Stimulated activated CD4-positive, alpha-beta T cell treated with anti-CD3 and anti-CD28 coated beads, Interleukin-15, amount 100 ng/mL, for 24 hours (primary cell): ENCODE measurements around the gene SYN1.

ENCODE experiments used
- DNase-seq: peaks from one replicate; pipeline ENCODE4 v3.0.0-alpha.2; 2020

Gene SYN1

GRCh38 chrX:47571215-47571614 is 48.4 kb downstream of the SYN1 start:
- no peak for DNase-seq

DNA sequence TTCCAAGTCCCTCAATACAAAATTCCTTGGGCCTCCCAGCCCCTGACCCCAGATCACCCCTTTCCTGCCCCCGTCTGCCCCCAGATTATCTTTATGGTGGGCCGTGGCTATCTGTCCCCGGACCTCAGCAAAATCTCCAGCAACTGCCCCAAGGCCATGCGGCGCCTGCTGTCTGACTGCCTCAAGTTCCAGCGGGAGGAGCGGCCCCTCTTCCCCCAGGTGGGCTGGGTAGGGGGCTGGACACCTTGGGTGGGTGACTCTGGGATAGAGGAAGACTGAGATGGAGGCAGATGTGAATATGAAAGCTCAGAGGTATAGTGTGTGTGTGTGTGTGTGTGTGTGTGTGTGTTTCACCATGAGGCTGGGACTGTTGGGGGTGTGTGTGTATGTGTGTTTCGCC is 48.9 kb downstream of the SYN1 start:
- no peak for DNase-seq

DNA sequence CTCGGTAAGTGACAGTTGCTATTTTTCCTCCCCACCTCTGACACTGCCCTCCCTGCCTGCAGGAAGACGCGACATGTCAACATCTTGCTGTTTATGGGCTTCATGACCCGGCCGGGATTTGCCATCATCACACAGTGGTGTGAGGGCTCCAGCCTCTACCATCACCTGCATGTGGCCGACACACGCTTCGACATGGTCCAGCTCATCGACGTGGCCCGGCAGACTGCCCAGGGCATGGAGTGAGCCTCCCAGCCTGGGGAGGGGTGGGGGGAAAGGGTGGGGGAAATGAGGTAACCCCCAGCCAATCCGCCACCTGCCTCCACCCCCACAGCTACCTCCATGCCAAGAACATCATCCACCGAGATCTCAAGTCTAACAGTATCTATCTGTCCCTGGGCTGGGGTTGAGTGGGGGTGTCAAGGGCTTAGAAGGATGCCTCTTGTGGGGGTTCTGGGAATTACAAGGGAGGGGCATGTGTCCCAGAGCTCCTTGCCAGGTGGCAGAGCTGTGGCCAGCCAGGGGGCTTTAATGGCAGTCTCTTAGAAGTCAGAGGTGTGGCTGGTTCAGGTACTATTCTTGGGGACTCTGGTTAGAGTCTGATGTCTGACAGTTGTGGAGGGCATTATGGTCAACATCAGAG is 50.9 kb downstream of the SYN1 start:
- peak; percentile 57 for DNase-seq

- DNase-seq, result no peak
Observed at GRCh38 chrX:47566841-47567240, 52.8 kb downstream of the SYN1 start.

DNA sequence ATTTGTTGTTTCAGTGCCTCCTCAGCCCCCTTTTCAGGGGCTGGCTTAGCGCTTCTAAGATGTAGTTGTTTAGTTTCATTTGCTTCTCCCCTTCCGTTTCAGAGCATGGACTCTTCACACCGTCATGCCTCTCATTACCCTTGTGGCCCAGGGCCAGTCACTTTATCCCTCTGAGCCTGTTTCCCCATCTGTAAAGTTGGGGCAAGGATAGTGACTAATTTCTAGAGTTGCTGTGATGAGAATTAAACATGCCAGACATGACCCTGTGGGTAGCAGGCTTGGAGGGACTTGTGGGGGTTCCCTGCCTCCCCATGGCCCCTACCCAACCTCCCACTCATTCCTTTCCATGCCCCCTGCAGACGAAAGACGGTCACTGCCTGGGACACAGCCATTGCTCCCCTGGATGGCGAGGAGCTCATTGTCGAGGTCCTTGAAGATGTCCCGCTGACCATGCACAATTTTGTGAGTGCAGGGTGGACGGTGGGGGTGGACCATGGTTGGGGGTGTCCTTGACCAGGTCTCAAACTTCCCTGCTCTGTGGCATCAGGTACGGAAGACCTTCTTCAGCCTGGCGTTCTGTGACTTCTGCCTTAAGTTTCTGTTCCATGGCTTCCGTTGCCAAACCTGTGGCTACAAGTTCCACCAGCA is 55.1 kb downstream of the SYN1 start:
- no peak for DNase-seq

- DNase-seq, result no peak
Observed at GRCh38 chrX:47563801-47564315, 55.8 kb downstream of the SYN1 start.

DNA sequence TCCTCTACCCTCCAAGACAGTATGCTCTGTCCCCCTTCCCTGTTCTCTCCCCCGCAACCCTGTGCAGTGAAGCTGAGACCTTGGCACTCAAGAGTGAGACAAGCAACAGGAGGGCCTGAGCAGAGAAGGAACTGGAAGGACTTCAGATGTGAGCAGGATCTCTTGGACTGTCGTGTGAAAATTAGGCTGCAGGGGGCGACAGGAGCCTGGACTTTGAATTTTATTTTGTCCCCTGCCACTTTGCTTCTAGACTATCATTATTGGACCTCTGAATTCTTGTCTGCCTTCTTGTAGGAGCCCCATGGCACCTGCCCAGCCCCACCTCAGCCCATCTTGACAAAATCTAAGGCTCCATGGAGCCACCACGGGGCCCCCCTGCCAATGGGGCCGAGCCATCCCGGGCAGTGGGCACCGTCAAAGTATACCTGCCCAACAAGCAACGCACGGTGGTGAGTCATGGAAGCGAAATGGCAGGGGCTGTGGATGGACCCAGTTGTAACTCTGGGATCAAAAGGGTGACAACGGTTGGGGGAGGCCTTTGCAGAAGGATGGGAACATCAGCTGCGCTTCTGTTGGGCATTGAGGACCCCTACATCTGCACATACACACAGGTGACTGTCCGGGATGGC is 56.9 kb downstream of the SYN1 start:
- DNase-seq, result peak; percentile 32

GRCh38 chrX:47561659-47562151 is 58.0 kb downstream of the SYN1 start:
- no peak for DNase-seq

DNA sequence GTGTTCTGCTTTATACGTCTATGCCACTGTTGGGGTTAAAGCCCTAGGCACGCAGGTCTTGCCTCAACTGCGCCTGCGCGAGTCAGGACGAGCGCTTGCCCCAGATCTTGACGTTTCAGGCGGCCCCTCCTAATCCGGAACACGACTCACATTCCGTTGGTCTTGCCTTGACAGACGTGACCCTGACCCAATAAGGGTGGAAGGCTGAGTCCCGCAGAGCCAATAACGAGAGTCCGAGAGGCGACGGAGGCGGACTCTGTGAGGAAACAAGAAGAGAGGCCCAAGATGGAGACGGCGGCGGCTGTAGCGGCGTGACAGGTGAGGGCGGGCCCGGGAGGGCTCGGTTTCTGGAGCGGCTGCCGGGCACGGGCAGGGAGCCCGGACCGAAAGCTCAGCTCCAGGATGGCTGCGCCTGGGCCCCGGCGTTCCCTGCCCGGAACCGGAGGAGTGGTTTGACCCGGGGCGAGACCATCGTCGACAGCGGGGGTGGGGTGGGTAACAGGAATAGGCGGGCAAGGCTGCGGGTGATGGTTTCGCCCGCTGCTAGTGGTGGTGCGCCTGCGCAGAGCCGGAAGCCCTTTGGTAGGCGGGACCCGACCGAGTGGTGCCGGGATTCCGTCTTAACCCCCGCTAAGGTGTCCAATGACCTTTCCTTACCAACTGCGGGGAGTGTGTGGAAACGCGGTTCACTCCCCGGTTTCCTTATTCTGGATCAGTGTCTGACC is 58.6 kb downstream of the SYN1 start, which contains the start of gene ARAF:
Gene ARAF, plus strand, starts transcription at position 272 of the 725 bp plus-strand sequence. CDS start 1,763 bp downstream, outside the sequence.
- DNase-seq, result peak; percentile 96

DNA sequence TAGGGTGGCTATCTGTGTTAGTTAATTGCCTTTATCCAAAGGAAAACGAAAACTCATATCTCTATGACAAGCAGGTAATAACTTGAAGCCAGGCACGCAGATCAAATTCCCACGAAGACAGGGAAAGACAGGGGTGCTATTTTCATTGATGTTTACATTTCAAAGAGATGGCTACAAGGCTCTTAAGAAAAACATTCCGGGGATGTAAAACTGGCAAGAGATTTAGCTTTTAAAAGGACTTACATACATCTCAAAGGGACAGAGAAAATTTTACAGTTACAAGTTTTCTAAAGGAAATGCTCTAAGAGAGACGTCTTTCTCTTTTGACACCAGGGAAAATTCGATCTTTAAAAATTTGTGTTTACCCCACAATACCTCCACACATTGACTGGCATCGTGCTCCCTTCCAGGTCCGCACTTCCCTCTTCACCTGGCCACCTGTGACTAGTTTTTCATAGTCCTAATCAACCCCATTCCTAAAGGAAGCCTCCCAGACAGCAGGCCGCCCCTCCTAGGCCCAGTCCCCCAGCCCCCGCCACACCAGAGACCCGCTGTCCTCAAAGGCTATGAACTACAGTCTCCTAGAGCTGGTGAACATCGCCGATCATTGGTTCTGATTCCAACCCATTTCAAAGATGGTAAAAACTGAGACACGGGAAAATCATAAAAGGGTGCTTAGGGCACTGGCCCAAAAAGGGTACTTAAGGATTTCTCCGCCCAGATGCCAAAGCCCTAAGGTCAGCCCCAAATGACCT is 59.3 kb downstream of the SYN1 start:
- no peak for DNase-seq

- DNase-seq, result no peak
Observed at GRCh38 chrX:47558436-47558835, 61.2 kb downstream of the SYN1 start.

GRCh38 chrX:47556045-47556623 is 63.5 kb downstream of the SYN1 start:
- DNase-seq, result peak; percentile 88

DNA sequence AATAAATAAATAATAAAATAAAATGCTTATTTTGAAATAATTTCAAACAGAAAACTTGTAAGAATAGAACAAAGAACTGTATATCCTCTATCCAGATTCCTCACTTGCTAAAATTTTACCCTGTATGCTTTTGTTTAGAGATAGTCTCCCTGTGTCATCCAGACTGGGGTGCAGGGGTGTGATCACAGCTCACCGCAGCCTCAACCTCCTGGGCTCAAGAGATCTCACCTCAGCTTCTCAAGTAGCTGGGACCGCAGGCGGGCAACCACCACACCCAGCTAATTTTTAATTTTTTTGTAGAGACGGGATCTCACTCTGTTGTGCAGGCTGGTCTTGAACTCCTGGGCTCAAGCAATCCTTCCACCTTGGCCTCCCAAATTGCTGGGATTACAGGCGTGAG is 76.2 kb downstream of the SYN1 start:
- DNase-seq, result no peak

DNA sequence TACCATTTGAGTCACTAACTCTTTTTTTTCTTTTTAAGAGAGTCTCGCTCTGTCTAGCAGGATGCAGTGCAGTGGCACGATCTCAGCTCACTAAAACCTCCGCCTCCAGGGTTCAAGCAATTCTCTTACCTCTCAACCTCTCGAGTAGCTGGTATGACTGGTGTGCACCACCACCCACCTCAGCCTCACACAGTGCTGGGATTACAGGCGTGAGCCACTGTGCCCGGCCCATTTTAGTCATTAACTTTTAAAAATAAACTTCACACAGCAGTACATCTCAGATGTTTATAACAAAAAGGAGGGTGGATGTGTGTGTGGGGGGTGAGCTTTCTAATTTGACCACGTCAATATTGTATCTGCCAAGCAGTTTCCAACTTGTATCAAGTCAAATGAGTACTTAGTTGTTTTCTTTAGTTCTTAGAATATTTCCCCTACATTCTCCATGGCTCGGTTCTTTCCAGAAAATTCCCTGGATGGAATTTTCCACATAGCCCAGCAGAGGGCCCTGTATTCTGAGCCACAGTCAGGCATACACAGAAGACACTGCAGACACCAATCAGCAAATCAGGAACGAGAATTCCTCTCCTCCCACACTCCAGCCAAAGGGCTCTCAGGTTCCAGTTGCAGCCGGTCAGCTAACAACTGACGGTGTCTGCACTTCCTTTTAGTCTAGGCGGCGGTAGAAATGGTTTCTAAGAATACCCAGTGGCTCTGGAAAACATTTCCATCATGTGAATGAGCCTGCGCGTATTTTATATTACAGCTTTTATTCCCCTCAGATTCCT is 78.7 kb downstream of the SYN1 start:
- DNase-seq, result no peak

GRCh38 chrX:47539860-47540259 is 79.8 kb downstream of the SYN1 start:
- no peak for DNase-seq

GRCh38 chrX:47530049-47530448 is 89.6 kb downstream of the SYN1 start:
- DNase-seq, result no peak

DNA sequence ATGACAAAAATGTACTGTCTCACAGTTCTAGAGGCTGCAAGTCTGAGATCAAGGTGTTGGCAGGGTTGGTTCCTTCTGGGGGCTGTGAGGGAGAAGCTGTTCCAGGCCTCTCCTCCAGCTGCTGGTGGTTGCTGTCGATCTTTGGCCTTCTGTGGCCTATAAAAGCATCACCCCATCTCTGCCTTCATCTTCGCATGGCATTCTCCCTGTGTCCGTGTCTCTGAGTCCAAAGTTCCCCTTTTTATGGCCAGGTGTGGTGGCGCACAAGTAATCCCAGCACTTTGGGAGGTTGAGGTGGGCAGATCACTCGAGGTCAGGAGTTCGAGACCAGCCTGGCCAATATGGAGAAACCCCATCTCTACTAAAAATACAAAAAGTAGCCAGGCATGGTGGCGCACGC is 90.1 kb downstream of the SYN1 start:
- no peak for DNase-seq

DNA sequence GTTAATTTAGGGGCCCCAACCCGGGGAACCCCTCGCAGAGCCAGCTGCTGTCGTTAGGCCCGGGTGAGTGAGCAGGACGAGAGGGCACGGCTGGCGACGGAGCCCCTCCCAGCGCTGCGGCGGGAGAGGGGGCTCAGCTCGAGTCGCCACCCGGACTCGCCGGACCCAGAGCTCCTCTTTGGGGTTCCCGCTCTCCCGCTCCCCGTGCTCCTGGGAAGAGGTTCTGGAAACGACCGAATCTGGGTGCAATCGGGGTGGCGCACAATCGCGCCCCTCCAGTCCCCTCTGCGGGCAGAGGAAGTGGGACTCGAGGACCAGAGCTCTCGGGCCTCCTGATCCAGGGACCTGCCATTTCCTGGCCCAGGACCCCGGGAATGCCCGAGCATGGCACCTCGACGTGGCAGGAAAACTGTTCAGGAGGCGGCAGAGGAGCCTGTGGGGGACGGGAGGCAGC is 95.9 kb downstream of the SYN1 start:
- DNase-seq, result no peak

DNA sequence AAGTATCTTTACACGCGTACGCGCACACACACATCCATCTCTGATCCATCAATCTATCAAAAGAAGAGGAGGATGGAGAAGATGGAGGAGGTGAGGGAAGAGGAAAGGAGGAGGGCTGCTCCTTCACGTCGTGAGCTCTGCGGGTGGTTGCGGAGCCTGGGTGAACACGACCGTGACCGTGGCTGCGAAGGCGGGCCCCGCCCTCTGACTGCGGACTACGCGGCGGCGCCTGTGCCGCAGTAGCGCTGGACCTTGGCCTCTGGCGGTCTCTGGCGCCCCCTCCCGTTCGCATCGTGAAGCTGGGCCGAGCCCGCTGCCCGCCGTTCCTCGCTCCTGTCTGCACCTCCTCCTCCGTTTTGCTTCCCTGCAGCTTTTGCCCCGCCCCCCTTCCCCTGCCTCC is 96.4 kb downstream of the SYN1 start:
- DNase-seq, result peak; percentile 87
